Muscle of leg (tissue), 11 donors: ENCODE data around the gene APBA3. TPM values are rescaled to one million over a fixed set of nuclear protein-coding genes. Genes with fewer than 3 reads are reported as not detected.

Experiments used
- DNase-seq: peaks from one replicate; pipeline ENCODE4 v3.0.0; 2013
- H3K27ac ChIP-seq: one replicate; pipeline ENCODE4 v1.5.1; 2013; ENCODE audit warnings: mild to moderate bottlenecking, low read length, control low read depth
- H3K27me3 ChIP-seq: one replicate; pipeline ENCODE4 v1.6.1; 2013; ENCODE audit warnings: low read length; ENCODE audit not compliant: control insufficient read depth, insufficient read depth
- H3K36me3 ChIP-seq: one replicate; pipeline ENCODE4 v1.6.1; 2013; ENCODE audit warnings: low read length; ENCODE audit not compliant: control insufficient read depth, insufficient read depth
- H3K4me1 ChIP-seq: one replicate; pipeline ENCODE4 v1.6.1; 2013; ENCODE audit warnings: low read length; ENCODE audit not compliant: control insufficient read depth, insufficient read depth
- H3K4me3 ChIP-seq: one replicate; pipeline ENCODE4 v1.5.1; 2013; ENCODE audit warnings: low read length, control low read depth
- H3K9me3 ChIP-seq: replicated peaks from 2 replicates; pipeline ENCODE4 v1.6.1; 2013; ENCODE audit warnings: low read depth, low read length; ENCODE audit not compliant: control insufficient read depth
- WGBS: methylation state at CpG from one replicate; pipeline ENCODE4 v1.1.5; 2013; ENCODE audit warnings: missing lambda C conversion rate; ENCODE audit not compliant: insufficient coverage; 5-methylcytosine and 5-hydroxymethylcytosine counted together
- polyA plus RNA-seq, 8 donors: library from polyadenylated mRNA; unstranded; fragments of 120-200 nt; gene quantifications; one replicate each; pipeline versions ENCODE4 v1.2.1 to v1.2.3, GENCODE V29; 2013; ENCODE audit warnings: inconsistent platforms in 1 of 8, low replicate concordance in 1 of 8; ENCODE audit not compliant: insufficient read length in 8 of 8, insufficient read depth in 1 of 8
- total RNA-seq: library from RNA; stranded (reverse); fragments of 120-200 nt; gene quantifications from one replicate; pipeline ENCODE4 v1.2.4, GENCODE V29; 2013

The APBA3 gene
- total and polyA plus RNA-seq, 9 donors = 9.5 to 16.9 (median 13.5) TPM

DNA sequence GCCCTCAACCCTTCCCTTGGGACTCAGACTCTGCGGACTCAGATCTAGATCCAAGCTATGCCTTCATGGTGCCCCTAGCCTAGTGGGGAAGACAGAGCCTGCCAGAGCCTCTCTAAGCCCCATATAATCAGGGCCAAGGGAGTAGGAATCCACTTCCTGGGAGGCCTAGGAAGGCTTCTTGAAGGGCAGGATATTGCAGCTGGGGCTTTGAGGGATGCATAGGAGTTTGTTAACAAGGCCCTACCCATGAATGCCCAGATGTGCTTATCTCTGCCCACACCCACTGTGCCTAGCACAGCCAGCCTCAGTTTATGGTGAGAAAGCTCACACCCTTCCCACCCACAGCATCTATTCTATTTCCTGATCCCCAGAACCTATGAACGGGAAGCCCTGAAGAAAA lies 11.3 kb downstream of the APBA3 start:
- no peak overlapping the region for H3K27ac ChIP-seq
- H3K36me3 ChIP-seq = peaks cover 30% of the 10 kb centered on the region

DNA sequence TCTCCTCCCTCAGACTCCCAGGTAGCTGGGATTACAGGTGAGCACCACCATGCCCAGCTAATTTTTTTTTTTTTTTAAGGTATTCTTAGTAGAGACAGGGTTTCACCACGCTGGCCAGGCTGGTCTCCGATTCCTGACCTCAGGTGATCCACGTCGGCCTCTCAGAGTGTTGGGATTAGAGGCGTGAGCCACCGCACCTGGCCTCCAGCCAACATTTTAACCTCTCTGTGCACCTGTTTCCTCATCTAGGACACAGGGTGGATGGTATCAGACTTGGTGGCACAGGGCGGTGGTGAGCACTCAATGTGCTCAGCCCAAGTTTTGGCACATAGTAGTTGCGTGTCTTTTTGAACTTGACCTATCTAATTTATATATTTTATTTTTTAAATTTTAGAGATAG lies 12.5 kb downstream of the APBA3 start:
- H3K27ac ChIP-seq = no peak overlapping the region

More for the DNA sequence above, 11.3 kb downstream of the APBA3 start:
- no peak for DNase-seq
- H3K4me1 ChIP-seq = no peaks in the 10 kb centered on the region
- no peak overlapping the region for H3K4me3 ChIP-seq
- no peaks in the 10 kb centered on the region for H3K27me3 ChIP-seq
- 100% methylated on average over 1 of the region's 2 CpGs for WGBS
- H3K9me3 ChIP-seq = peaks cover 2% of the 10 kb centered on the region

DNA sequence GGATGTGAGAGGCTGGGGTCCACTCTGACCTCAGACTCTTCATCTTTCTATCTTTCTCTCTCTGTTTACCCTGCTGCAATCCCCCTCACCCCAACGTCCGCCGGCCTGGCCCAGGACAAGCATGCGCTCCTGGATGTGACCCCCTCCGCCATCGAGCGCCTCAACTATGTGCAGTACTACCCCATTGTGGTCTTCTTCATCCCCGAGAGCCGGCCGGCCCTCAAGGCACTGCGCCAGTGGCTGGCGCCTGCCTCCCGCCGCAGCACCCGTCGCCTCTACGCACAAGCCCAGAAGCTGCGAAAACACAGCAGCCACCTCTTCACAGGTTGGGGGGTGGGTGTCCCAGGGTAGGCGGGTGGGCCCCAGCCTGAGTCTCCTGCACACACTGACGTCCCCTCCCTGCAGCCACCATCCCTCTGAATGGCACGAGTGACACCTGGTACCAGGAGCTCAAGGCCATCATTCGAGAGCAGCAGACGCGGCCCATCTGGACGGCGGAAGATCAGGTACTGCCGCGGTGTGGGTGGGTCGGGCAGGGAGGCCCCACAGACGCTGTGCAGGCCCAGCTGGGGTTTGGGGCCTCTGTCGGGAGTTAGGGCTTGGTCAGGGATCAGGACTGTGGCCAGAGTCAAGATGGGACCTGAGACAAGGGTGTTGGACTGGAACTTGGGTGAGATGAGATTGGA lies 15.0 kb downstream of the APBA3 start:
- no peak overlapping the region for H3K27ac ChIP-seq
- 54% methylated on average over 16 of the region's 31 CpGs for WGBS
- H3K4me1 ChIP-seq = no peaks in the 10 kb centered on the region
- peaks cover 15% of the 10 kb centered on the region for H3K36me3 ChIP-seq
- H3K4me3 ChIP-seq = no peak overlapping the region
- H3K27me3 ChIP-seq = no peaks in the 10 kb centered on the region
- H3K9me3 ChIP-seq = peaks cover 2% of the 10 kb centered on the region
- no peak for DNase-seq

More for the DNA sequence above, 12.5 kb downstream of the APBA3 start:
- Histone ChIP-seq H3K36me3 (peaks cover 27% of the 10 kb centered on the region), H3K4me1 (no peaks in the 10 kb centered on the region), H3K27me3 (no peaks in the 10 kb centered on the region), H3K9me3 (peaks cover 2% of the 10 kb centered on the region), H3K4me3 (no peak overlapping the region)
- no peak for DNase-seq
- WGBS = no CpG with 5 or more reads among the region's 8 CpGs

GRCh38 chr19:3745363-3746045 lies 16.0 kb downstream of the APBA3 start:
- Histone ChIP-seq H3K36me3 (peaks cover 11% of the 10 kb centered on the region), H3K4me3 (no peak overlapping the region), H3K27me3 (no peaks in the 10 kb centered on the region), H3K4me1 (no peaks in the 10 kb centered on the region), H3K27ac (no peak overlapping the region), H3K9me3 (peaks cover 2% of the 10 kb centered on the region)
- DNase-seq = no peak
- 78% methylated on average over 6 of the region's 8 CpGs for WGBS

DNA sequence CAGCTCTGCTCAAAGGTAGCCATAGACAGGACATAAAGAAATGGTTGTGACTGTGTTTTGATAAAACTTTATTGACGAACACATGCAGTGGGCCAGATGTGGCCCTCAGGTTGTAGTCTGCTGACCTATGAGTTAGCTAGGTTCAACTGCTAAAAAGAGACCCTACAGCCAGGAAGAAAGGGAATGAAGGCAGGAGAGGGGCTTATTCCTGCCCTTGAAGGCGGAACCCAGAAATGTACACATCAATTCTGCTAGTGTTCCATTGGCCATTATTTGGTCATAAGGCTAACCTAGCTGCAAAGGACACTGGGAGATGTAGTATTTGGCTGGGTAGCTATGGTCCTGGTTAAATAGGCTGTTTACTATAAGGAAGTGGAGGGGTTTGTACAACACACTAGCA lies 18.0 kb downstream of the APBA3 start:
- WGBS = 83% methylated on average over 2 of the region's 2 CpGs
- Histone ChIP-seq H3K27me3 (no peaks in the 10 kb centered on the region), H3K4me3 (no peak overlapping the region), H3K4me1 (no peaks in the 10 kb centered on the region), H3K9me3 (no peaks in the 10 kb centered on the region), H3K27ac (no peak overlapping the region), H3K36me3 (no peaks in the 10 kb centered on the region)
- DNase-seq = no peak

DNA sequence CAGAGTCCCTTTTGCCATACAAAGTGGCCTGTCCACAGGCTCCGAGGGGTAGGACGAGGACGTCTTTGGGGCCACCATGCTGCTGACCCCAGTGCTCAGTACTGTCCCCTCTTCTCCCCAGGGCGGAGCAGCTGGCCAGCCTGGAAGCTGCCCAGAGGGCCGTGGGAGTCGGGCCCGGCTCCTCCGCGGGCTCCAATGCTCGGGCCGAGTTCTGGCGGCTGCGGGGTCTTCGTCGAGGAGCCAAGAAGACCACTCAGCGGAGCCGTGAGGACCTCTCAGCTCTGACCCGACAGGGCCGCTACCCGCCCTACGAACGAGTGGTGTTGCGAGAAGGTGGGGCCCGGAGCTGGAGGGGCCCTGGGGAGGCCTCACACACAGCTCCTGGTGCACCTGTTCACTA lies 21.1 kb downstream of the APBA3 start:
- WGBS = 90% methylated on average over 24 of the region's 24 CpGs
- no peaks in the 10 kb centered on the region for H3K9me3 ChIP-seq
- no peak overlapping the region for H3K27ac ChIP-seq
- no peaks in the 10 kb centered on the region for H3K4me1 ChIP-seq
- no peak for DNase-seq
- H3K36me3 ChIP-seq = no peaks in the 10 kb centered on the region
- H3K27me3 ChIP-seq = no peaks in the 10 kb centered on the region
- no peak overlapping the region for H3K4me3 ChIP-seq

- Histone ChIP-seq H3K27ac (no peak overlapping the region), H3K4me3 (no peak overlapping the region), H3K36me3 (no peaks in the 10 kb centered on the region), H3K9me3 (no peaks in the 10 kb centered on the region), H3K4me1 (no peaks in the 10 kb centered on the region), H3K27me3 (peaks cover 2% of the 10 kb centered on the region)
- 85% methylated on average over 28 of the region's 32 CpGs for WGBS
- no peak for DNase-seq
These were observed 22.8 kb downstream of the APBA3 start for GRCh38 chr19:3738477-3739220.

DNA sequence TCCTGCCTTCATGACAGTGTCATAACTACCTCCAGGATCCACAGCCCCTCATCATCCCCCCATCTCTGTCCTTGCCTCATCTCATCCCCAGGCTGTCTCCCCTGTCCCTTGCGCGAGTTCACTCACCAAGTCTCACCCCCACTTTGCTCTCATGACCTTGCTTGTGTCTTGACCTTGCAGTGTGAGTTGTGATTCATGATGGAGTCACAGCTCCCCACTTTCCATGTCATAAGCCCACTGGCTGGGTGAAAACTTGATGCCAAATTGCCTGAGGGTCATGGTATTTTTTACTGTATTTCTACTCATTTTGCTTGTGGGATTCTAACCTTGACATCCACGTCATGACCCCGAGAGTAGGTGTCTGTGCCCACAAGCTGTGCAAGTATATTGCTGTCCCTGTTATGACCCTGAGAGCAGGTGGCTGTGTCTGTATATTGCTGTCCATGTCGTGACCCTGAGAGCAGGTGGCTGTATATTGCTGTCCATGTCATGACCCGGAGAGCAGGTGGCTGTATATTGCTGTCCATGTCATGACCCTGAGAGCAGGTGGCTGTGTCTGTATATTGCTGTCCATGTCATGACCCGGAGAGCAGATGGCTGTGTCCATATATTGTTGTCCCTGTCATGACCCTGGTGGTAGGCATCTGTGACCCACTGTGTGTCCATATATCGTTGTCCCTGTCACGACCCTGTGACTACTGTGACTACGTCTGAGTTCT lies 23.8 kb downstream of the APBA3 start:
- Histone ChIP-seq H3K4me1 (no peaks in the 10 kb centered on the region), H3K36me3 (no peaks in the 10 kb centered on the region), H3K27ac (no peak overlapping the region), H3K4me3 (no peak overlapping the region), H3K9me3 (no peaks in the 10 kb centered on the region), H3K27me3 (peaks cover 2% of the 10 kb centered on the region)
- whole genome bisulfite sequencing = 68% methylated on average over 7 of the region's 10 CpGs
- DNase-seq = no peak

DNA sequence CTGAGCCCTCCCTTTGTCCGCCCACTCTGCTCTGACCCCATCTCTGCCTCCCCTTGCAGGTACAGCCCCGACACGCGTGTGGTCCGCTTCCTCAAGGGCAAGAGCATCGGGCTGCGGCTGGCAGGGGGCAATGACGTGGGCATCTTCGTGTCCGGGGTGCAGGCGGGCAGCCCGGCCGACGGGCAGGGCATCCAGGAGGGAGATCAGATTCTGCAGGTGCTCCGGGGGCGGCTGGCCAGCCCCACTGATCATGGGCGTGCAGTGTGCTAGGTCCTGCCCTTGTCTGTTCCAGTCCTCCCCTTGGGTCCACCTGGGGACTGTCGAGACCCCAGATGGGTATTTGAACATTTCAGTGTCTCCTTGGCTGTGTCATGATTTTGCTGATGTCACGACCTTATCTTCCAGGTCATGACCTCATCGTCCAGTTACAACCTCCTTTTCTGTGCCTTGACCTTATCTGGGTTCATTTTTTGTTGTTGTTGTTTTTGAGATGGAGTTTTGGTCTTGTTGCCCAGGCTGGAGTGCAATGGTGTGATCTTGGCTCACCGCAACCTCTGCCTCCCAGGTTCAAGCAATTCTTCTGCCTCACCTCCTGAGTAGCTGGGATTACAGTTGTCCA lies 25.3 kb downstream of the APBA3 start:
- Histone ChIP-seq H3K4me1 (no peaks in the 10 kb centered on the region), H3K27me3 (peaks cover 4% of the 10 kb centered on the region), H3K36me3 (no peaks in the 10 kb centered on the region), H3K9me3 (no peaks in the 10 kb centered on the region), H3K4me3 (no peak overlapping the region), H3K27ac (no peak overlapping the region)
- whole genome bisulfite sequencing = 87% methylated on average over 18 of the region's 21 CpGs
- DNase-seq = no peak
